ENCODE data around the gene ZNF423. TPM values are rescaled to one million over a fixed set of nuclear protein-coding genes. Genes with fewer than 3 reads are reported as not detected.
A peak's percentile ranks its signal among the peaks of the same experiment; 100 is the strongest.

The ZNF423 gene
- polyA plus RNA-seq, 1 of the 3 experiments (the other 2 are of a cell fraction), result 1.2 TPM

- H3F3A ChIP-seq (replicated peaks; ENCODE audit: insufficient read depth), result no peaks in the 10 kb centered on the region
- TF ChIP-seq YY1 (IDR thresholded peaks at IDR 0.05; ENCODE audit: low read depth), result no peak
- no peak for TF ChIP-seq FOXM1 (IDR thresholded peaks at IDR 0.05; ENCODE audit: low read depth)
- TF ChIP-seq RXRA (IDR thresholded peaks at IDR 0.05; ENCODE audit: borderline replicate concordance, low read depth), result no peak
- TF ChIP-seq IRF3 (IDR thresholded peaks at IDR 0.05; ENCODE audit: low read depth, low read length), result no peak
- TF ChIP-seq NFIC (IDR thresholded peaks at IDR 0.05; ENCODE audit: borderline replicate concordance), result no peak
- no peak for TF ChIP-seq CHD2 (IDR thresholded peaks at IDR 0.05; ENCODE audit: low read length, partially characterized antibody)
- TF ChIP-seq RFX5 (IDR thresholded peaks at IDR 0.05; ENCODE audit: low read length), result no peak
- TF ChIP-seq REST (IDR thresholded peaks at IDR 0.05; ENCODE audit: low read depth, low read length), result no peak
- no peak for TF ChIP-seq SIN3A (IDR thresholded peaks at IDR 0.05; ENCODE audit: borderline replicate concordance, low read depth, low read length)
- TF ChIP-seq JUND (IDR thresholded peaks at IDR 0.05), result no peak
- TF ChIP-seq ZBTB33 (IDR thresholded peaks at IDR 0.05; ENCODE audit: borderline replicate concordance, low read depth), result no peak
- no peak for TF ChIP-seq EZH2phosphoT487 (IDR thresholded peaks at IDR 0.05; ENCODE audit: borderline replicate concordance, low read depth)
- no peak for TF ChIP-seq TAF1 (IDR thresholded peaks at IDR 0.05; ENCODE audit: borderline replicate concordance, low read depth, low read length)
- TF ChIP-seq TCF12 (IDR thresholded peaks at IDR 0.05), result no peak
- TF ChIP-seq FOXJ3 (CRISPR knock-in tag; IDR thresholded peaks at IDR 0.05), result no peak
- TF ChIP-seq EP300 (IDR thresholded peaks at IDR 0.05; ENCODE audit: borderline replicate concordance in 1 of 2, low read depth in 1 of 2, low read length in 1 of 2), result no peak
- no peaks in the 10 kb centered on the region for H3K9me2 ChIP-seq
- POLR2A ChIA-PET, result interaction anchor here (0.6 kb wide), 1 partner anchor 34 kb away, joined by 3 read pairs; no protein-coding TSS in a partner anchor
- peak overlapping the region in 1 of 2 experiments; percentile 94; a peak in 1 of 4 replicates for H3K27ac ChIP-seq (ENCODE audit: low read depth in 2 of 2, low read length in 1 of 2)
- no peak overlapping the region for H3K4me3 ChIP-seq (ENCODE audit: low read depth in 2 of 2, low read length in 1 of 2)
- DNase-seq, result no peak
- H3K9me3 ChIP-seq, result no peaks in the 10 kb centered on the region
- no peaks in the 10 kb centered on the region for H3K36me3 ChIP-seq (replicated peaks in 1 of 2; ENCODE audit: control insufficient read depth in 1 of 2, insufficient read depth in 2 of 2, low read length in 1 of 2)
- no peak overlapping the region for H3K9ac ChIP-seq
- H4K20me1 ChIP-seq (ENCODE audit: insufficient read depth), result 0 out of 2 replicates have a peak, but pooled peaks cover 4% of the 10 kb centered on the region
- H3K79me2 ChIP-seq (ENCODE audit: insufficient read depth), result no peaks in the 10 kb centered on the region
- WGBS (ENCODE audit: low lambda C conversion rate), result 54% methylated on average over 8 of the region's 8 CpGs
- H3K4me1 ChIP-seq (ENCODE audit: control insufficient read depth in 1 of 2, insufficient read depth in 2 of 2, low read depth in 1 of 2, low read length in 1 of 2), result peaks cover 0 to 55% of the 10 kb centered on the region in 2 experiments; a peak in 2 of 4 replicates
- CTCF ChIA-PET, result interaction anchor here (0.8 to 6.5 kb wide), 7 partner anchors 8 to 400 kb away, joined by 3 to 27 read pairs (median 3); no protein-coding TSS in a partner anchor
- no peak overlapping the region for H3K4me2 ChIP-seq
- no peak overlapping the region for H2AFZ ChIP-seq (ENCODE audit: low read depth)
- H3K27me3 ChIP-seq (ENCODE audit: insufficient read depth), result no peaks in the 10 kb centered on the region
Measured at GRCh38 chr16:49809561-49809960, 46.4 kb downstream of the ZNF423 start.
